PC-3 (cell line): ENCODE results near the gene PHF2.

ENCODE experiments used
- EZH2 ChIP-seq: fragments of 300-600 bp; sonication (generic); IDR thresholded peaks from one replicate; pipeline ENCODE4 v1.6.1; 2017; ENCODE audit warnings: antibody characterized with exemption, mild to moderate bottlenecking, low read length; ENCODE audit not compliant: unreplicated experiment
- TF ChIP-seq, protein P1 (sequence below): fragments of 300-600 bp; sonication (generic); conservative IDR thresholded peaks from 2 replicates; pipeline ENCODE4 v1.5.1; 2017; ENCODE audit warnings: antibody characterized with exemption, low read depth, mild to moderate bottlenecking, low read length

GRCh38 chr9:93624431-93624834, 48.0 kb downstream of the PHF2 start:
- TF ChIP-seq, protein P1, sequence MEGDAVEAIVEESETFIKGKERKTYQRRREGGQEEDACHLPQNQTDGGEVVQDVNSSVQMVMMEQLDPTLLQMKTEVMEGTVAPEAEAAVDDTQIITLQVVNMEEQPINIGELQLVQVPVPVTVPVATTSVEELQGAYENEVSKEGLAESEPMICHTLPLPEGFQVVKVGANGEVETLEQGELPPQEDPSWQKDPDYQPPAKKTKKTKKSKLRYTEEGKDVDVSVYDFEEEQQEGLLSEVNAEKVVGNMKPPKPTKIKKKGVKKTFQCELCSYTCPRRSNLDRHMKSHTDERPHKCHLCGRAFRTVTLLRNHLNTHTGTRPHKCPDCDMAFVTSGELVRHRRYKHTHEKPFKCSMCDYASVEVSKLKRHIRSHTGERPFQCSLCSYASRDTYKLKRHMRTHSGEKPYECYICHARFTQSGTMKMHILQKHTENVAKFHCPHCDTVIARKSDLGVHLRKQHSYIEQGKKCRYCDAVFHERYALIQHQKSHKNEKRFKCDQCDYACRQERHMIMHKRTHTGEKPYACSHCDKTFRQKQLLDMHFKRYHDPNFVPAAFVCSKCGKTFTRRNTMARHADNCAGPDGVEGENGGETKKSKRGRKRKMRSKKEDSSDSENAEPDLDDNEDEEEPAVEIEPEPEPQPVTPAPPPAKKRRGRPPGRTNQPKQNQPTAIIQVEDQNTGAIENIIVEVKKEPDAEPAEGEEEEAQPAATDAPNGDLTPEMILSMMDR = no peak
- no peak for TF ChIP-seq EZH2
